ELR (cell line): ENCODE results near the gene STK16.

ENCODE experiments used
- DNase-seq: peaks from one replicate; pipeline ENCODE4 v3.0.0-alpha.2; 2015; ENCODE audit warnings: low read depth

The STK16 gene

DNA sequence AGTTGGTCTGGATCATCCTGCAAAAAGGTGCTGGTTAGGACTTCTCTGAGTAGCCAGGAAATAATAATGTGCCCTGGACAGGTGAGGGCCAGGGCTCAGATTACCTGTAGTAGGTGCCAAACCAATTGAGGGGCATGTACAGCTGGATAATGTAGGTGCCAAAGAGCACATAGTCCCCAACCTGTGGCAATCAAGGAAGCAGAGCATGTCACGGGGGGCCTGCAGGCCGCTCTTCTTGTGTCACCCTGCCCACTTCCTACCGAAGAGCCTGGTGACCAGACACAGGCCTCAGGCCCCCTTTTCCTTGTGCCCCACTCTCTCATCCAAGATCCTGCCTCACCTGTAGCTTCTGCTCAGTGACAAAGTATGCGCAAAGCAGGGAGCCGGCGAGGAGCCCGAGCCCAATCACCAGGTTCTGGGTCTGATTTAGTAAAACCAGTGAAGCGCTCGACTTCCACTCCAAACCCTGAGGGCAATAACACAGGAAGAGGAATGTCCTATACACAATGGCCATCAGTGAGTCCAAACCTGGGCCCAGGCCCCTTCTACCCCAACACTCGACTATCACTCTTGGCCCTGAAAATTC lies 31.7 kb upstream of the STK16 start:
- no peak for DNase-seq

DNA sequence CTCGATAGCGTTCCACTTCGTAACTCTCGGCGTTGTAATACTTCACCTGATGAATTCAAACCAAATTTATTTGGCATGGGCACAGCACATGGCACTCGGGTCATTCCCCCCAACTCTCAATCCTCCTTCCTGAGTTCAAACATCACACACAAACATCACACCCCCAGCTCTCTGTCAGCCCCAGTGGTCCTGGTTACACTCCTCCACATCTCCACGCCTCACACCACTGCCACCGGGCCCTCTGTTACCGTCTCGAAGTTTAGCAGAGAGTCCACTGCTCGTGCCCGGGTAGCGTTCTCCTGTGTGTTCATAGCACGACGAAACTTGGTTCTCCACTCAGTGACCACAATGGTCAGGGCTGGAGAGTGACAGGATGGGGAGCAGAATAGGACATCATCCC lies 31.1 kb upstream of the STK16 start:
- no peak for DNase-seq

DNA sequence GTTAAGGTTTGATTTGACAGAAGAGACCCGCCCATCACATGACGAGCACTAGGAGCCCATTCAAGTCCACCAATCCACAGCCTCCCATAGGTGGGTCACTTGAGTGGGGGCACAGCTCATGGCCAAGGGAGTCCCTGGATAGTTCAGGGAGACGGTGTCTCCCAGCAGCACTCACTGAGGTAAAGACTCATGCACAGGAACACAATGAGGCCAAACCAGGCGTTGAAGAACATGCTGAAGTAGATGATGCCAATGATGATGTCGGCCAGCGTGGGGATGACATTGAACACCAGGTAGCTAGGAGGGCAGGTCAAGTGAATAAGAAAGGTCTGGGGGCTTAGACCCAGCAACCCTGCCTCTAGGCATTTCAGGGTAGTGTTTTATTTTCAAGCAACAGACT lies 30.5 kb upstream of the STK16 start:
- DNase-seq: no peak

DNA sequence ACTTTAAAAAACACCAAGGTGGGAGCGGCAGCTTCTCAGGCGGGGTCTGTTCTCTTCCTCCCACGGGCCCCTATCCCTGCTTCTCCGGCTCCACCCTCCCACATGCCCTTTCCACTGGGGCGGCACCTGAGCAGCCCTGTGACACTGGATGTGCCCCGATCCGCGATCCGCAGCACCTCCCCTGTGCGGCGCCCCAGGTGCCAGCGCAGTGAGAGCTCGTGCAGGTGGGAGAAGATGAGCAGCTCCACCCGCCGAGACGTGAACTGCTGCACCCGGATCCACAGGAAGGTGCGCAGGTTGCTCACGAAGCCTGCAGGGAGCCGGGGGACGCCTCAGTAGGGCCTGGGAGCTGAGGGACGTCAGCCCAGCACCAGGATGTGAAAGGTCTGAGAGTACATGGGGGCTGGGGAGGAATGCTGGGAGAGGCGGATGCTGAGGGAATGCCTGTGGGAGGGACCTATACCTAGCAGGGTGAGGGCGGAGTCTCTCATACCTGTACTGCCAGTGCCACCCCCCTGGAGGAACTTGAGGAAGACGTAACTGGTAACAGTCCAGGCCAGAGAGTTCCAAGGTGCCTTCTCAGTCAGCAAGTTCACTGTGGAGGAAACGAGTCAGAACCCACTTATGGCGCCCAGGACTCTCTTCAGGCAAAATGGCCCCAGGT lies 29.3 kb upstream of the STK16 start:
- no peak for DNase-seq

DNA sequence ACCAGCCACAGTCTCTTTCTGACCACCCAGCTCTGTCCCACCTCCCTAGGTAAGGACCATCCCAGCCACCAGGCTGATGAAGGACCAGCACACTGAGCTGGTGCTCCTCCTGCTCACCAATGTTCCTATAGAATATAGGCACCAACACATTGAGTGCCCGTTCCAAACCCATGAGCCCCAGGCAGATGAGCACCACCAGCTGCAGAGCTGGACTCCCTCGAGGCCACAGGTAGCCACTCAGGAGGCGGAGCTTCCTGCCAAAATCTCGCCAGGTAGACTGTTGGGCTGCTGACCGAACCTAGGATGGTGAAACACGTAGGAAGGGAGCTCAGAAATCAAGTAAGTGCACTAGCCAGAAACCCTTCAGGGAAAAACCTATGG lies 28.8 kb upstream of the STK16 start:
- no peak for DNase-seq

DNA sequence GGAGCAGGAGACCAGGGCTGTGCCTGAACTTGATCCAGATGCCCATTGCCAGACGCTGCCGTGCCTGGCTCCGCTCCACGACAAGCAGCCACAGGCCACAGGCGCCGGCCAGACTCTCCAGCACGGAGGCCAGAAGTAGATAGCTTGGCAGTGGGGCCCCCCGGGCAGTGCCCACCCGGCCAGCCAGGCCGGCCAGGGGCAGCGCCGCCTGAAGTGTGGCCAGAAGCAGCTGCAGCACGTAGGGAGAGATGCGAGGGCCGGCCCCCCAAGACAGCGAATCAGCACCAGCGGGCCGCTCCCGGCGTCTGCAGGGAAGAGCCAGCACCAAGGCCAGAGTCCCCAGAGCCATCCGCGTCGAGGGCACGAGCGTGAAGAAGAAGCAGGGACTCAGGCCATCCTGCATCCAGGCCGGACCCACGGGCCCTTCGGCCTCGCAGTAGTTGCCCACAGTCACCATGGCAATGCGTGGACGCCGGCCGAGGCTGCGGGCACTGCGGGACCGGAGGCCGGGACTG lies 27.0 kb upstream of the STK16 start:
- DNase-seq: peak; percentile 83

DNA sequence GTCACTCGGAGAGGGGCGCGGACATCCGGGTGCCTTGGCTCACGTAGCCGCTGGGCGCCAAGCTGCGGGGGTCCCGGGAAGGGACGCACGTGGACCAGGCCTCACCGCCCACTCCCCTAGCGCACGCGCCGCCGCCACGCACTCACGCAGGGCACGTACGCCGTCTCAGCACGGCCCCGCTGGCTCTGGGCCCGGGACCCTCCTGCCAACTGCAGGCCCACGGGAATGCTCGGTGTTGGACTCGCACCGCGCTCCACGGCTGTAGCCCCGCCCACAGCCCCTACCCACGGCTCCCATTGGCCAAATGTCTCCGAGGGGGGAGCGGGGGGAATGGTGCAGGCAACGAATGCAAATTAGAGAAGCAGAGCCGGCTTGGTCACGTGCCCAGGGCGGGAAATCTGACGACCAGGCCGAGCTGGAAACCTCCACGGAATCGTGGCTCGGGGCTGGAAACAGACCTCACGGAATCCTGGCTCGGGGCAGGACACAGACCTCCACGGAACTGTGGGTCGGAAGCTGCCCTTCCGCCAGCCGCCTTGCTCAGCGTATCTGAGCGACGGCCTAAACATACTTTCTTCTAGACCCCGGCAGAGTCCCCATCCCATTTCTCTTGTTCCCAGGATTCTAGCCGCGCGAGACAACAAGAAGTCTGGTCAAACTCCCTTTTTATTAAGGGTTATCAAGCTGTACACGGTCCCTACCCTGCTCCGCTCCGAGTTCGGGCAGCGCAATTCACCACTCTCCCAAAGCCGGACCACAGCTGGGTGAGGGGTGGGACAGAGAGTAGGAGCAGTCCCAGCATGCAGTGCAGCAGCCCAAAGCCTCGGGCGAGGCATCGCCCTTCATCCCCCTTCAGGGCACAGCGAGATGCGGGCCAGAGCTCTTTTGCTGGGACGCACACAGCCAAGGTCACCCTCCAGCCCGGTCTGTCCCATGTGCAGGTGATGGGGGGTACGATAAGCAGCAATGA lies 26.3 kb upstream of the STK16 start, which contains the start of gene ABCB6:
Gene ABCB6, minus strand, starts transcription at position 227 of the 970 bp plus-strand sequence. CDS start 285 bp downstream, outside the sequence.
- peak; percentile 92 for DNase-seq

DNA sequence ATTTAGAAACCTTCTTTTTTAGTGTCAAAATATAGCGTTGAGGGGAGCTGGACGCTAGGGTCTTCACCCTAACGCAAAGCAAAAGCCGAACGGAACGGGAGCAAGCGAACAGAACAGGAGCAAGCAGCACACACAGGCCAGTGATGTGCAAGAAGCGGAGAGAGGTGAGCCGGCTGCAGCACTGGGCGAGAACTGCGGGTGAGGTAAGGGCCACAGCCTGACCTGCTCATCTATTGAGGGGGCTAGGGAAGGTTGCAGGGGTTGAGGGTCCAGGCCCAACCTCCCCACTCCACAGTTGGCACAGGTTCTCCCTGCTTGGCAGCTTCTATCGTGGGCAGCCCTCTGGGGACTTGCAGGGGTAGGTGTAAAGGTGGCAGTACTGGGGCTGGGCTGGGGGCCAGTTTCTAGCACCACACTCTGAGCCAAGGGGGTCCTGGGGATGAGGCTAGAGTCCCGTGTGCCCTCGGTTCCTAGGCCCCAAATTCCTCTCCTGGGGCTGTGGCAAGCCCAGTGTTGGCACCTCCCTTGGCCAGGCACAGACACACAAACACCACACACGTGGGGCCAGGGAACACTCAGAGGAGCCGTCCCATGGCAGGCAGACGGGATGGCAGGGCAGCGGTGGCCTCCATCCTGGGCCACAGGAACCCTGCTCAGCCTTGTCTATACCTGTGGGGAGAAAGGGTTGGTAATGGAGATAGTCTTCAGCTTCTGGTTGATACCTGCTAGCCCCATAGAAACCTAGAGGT lies 25.3 kb upstream of the STK16 start:
- DNase-seq: no peak

DNA sequence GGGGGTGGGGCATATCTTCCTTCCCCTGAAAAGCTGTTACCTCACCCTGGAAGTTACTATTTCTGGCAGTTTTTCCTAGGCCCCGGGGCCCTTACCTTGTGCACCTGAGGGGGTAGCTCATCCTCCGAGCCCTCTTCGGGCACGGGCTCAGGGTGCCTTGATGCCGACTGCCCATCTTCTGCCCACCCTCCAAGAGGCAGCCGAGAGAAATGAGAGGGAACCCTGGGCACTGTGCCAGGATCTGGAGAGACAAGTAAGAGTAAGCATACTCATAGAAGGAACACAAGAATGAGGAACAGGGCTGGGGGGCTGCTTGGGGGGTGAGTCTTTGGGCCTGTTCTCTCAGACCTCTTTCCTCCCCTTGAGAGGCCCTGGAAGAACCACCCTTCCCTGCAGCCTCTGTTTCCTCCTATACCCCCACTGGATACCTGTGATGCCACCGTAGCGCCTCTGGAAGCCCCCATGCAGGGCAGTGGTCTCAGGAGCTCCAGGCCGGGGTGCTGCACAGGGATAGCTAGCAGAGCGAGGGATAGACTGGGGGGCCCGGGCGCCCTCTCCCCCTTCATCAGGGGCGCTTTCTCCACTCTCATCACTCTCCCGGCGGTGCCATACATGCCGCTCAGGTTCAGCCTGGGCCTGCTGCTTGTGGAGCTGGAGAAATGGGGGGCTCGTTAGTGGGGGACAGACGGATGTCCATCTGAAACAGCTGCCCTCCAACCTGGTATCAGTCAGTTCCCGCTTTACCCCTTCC lies 24.5 kb upstream of the STK16 start:
- no peak for DNase-seq

DNA sequence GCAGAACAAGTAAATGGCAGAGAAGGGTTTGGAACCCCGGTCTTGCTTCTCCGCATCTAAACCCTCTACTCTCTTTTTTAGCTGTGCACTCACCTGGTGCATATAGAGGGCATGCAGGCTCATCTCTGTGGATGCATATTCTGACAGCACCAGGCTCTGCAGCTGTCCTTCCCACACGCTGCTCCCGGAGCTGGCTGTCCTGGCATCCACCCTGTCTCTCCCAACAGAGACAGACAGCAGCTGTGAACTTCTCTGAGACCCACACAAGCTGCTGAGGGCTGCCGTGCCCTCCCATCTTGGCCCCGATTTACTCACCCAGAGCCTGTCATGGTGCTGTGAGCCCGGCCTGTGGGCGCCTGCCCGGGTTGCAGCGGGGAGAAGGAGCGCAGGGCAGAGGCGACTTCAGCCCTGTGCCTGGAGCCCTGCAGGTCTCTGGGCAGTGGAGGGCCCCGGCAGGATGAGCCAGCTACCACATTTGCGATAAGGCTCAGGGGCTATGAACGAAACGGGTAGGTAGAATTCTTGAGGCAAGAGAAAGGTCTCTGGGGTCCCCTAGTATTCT lies 23.2 kb upstream of the STK16 start:
- no peak for DNase-seq

DNA sequence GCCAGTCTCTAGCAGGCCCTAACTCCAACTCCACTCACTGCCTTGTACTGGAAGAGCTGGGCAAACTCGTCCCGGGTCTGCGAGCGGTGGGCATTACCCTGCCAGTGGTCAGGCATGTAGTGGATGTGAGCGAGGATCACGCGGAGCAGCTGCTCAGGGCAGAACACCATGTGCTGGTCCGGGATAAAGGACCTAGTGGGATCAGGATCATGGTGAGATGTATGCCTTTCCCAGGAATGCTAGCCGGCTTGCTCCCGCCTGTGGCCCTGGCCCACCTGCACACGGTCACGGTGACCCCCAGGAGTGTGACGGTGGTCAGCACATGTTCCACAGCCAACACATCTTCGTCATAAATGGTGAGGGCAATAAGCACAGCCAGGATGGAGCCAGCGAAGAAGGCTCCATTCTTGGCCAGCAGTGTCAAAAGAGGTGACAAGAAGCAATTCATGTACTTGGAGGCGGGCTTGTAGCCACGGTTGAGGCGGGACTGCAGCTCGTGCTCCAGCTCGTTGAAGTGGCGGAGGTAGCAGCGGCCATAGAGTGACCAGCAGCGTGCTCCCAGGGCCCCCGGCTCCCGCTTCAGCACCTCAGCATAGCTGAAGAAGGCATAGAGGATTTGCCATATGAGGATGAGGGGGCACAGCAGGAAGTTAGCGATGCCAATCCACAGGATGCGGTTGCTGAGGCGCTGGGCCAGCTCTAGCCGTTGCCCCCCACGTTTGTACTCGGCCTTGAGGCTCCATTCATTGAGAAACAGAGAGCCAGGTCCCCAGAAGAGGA lies 21.3 kb upstream of the STK16 start:
- DNase-seq: no peak

DNA sequence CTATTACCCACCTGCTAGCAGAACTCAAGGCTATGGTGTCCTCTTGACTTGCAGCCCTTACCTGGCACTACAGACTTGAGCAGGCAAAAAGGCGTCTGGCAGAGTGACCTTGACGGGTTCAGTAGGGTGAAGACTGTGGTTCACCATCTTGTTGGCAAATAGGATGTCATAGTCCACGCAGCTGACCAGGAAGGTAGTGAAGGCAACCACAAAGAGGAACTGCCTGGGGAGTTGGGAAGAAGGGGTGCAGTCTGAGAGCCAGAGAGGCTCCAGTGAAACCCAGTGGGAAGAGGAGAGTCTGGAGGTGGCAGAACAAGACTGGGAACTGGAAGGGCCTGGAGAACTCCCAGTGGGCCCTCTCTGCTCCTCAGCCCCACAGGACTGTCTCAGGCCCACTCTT lies 19.9 kb upstream of the STK16 start:
- no peak for DNase-seq

DNA sequence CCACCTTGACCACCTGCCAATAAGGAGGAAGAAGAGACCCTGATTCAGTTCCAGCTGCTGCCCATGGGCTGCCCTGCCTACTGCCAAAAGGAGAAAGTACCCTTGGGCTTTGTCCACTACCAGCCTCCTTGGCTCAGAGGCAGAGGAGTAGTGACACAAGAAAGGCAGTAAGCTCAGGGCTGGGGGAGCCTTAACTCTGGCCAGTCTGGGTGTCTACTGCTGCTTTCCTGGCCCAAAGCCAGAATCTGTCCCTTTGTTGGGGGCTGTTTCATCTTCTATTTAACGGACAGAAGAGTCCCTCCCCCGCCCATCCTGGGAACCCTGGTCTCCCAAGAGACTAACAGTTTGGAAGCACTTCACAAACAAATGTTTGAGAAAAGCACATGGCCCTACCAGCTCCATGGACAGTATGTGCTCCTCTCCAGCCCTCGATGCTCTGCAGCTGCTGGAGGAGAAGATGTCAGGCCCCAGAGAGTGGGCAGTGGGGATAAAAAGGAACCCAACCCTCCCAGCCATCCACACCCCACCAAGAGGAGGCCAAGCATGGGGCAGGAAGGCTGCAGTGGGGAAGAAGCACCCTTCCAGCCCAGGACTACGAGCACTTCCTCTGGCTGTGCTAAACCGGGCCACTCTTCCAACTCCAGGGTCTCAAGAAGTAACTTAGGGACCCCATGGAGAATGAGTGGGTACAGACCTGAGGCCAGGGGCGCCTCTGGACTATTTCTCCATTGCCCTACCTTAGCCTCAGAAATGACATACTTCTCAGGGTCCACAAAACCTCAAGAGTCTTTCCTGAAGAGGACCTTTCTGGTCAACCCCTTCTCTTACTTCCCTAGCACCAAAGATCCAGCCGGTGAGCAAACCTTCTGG lies 17.0 kb upstream of the STK16 start:
- DNase-seq: peak; percentile 16

DNA sequence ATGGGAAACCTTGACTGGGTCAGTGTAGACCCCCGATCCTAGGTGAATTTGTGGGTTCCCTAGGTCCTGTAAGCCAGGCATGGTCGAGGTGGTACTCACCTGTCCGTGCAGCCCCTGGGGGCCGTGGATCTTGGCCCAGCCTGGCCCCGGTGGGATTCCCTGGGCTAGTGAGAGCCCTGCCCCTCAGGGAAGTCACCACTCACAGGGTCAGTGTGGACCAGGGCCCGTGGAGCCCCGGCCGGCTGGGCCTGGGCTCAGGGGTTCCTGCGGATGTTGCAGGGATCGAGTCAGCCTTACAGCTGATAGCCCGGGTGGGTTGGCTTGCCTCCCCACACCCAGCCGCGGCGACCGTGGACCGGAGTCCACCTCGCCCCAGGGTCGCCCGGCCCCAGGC lies 16.4 kb upstream of the STK16 start:
- DNase-seq: no peak

DNA sequence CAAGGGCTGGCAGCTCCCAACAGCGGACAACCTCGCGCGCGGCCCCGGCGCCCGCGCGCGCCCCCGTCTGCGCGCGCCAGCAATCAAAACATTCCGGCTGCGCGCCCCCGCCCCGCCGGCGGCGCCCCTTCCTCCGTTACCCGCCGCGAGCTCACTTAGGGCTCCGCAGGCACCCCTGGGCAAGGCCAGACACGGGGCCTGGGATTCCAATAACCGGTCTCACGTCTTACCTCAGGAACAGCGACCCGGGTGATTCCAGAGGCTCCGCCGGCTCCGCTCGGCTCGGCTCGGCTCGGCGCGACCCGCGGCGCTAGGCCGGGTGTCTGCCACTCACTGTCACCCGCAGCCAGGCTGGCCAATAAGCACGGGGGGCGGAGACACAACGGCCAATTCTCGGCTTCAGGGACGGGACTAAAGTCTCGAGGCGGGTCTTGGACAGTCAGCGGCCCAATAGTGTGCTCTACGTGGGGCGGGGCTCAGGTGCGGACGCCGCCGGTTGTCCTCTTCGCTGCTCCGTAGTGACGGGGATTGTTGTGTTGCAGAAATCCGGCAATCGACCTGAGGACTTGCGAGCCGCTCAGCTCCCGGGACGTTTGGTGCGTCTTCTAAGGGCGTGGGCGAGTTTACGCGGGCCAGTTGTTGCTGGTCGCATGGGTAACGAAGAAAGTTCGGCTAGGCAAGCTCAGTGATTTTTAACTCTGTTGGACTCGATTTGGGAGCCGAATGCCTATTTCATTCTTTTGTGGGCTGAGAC lies 15.8 kb upstream of the STK16 start, which contains the start of the genes ANKZF1 and ATG9A:
Gene ANKZF1, plus strand, starts transcription at position 502 of the 754 bp plus-strand sequence. CDS start 452 bp downstream, outside the sequence.
Gene ATG9A, minus strand, starts transcription at position 332 of the 754 bp plus-strand sequence. CDS start 1,612 bp downstream, outside the sequence.
- DNase-seq: peak; percentile 100

DNA sequence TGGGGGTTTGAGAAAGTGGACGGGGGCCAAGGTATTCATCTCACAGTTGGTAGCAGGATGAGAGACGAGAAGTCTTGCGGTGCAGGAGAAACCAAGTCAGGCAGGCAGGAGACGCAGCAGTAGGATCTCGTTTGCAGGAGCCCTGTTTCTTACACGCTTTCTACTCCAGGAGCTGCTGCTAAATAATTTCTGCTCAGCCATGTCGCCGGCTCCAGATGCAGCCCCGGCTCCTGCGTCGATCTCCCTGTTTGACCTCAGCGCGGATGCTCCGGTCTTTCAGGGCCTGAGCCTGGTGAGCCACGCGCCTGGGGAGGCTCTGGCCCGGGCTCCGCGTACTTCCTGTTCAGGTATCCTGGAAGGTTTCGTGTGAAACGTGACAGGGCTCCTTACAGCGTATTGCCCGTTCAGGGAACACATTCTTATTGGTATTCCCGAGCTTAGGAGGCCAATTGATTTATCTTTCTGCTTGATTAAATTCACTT lies 15.2 kb upstream of the STK16 start:
- DNase-seq: peak; percentile 74

DNA sequence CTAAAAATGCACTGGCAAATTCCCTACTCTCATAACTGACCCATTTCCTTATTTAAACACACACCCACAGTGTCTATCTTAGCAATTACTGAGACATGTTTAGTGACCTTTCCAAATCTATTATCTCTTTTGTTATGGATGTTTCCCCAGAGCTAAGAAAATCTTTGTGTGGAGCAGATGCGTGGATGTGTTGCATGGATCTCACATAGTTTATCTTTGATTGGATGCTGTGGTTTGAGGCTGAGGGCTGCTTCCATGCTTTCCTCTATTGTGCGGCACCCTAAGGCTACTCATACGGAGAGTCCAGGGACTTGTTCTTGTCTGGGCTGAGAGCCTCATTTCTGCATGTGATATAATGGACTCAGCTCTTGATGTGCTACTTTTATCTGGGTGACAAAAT lies 10.9 kb upstream of the STK16 start:
- no peak for DNase-seq

DNA sequence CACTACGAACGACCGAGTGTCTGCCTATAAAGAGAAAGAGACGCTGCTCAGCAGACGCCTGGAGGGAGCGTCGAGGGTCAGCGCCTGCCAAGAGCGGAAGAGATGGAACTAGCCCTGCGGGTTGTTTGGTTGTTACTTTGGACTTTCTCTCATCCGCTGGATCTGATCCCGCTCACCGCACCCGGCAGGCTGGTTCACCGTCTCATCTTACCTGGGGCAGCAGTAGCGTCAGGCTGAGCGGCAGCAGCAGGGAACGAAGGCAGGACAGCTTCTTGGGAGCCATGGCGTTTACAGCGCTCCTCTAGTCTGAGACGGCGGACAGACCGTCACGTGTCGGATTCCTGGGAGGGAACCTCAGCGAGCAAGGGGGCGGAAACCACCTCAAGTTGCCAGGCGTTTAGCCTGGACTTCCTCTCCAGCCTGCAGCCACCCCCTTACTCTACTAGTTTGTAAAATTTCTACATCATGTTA lies 2.0 kb upstream of the STK16 start:
- no peak for DNase-seq
